Activated CD8-positive, alpha-beta memory T cell treated with anti-CD3 and anti-CD28 coated beads for 4 hours (primary cell): ENCODE measurements around the gene NRL.

Source experiments
- DNase-seq, 2 donors: peaks; one replicate each; pipeline ENCODE4 v3.0.0-alpha.2; 2020; ENCODE audit warnings: low read depth in 2 of 2

NRL gene

GRCh38 chr14:24114532-24115421, at the start of gene NRL, which contains the start of gene DCAF11:
Gene NRL (minus strand): TSS chr14:24114949. CDS start chr14:24082848, 32,101 bp downstream.
Gene DCAF11 (plus strand): TSS chr14:24114777. CDS start chr14:24115595, 818 bp downstream.
- DNase-seq = peak; percentile 96 to 98

GRCh38 chr14:24162093-24162492, 47.3 kb upstream of the NRL start:
- DNase-seq = no peak

GRCh38 chr14:24160850-24161804, 46.4 kb upstream of the NRL start, which contains the start of gene IRF9:
Gene IRF9 (plus strand): TSS chr14:24161265. CDS start chr14:24162145, 880 bp downstream.
- peak; percentile 94 to 96 for DNase-seq

GRCh38 chr14:24160499-24160849, 45.7 kb upstream of the NRL start:
- DNase-seq = no peak

GRCh38 chr14:24159777-24160498, 45.2 kb upstream of the NRL start:
- DNase-seq = no peak

- no peak for DNase-seq
These were observed 42.6 kb upstream of the NRL start for GRCh38 chr14:24157331-24157730.

- no peak for DNase-seq
These were observed 42.1 kb upstream of the NRL start for GRCh38 chr14:24156840-24157239.

GRCh38 chr14:24155100-24155499, 40.4 kb upstream of the NRL start:
- no peak for DNase-seq

GRCh38 chr14:24151404-24152080, 36.8 kb upstream of the NRL start:
- no peak for DNase-seq

GRCh38 chr14:24150993-24151392, 36.2 kb upstream of the NRL start:
- DNase-seq = no peak

- DNase-seq = no peak
These were observed 35.8 kb upstream of the NRL start for GRCh38 chr14:24150567-24150966.

GRCh38 chr14:24150061-24150460, 35.3 kb upstream of the NRL start:
- DNase-seq = no peak

GRCh38 chr14:24149302-24149969, 34.7 kb upstream of the NRL start:
- no peak for DNase-seq

GRCh38 chr14:24147761-24148428, 33.1 kb upstream of the NRL start:
- DNase-seq = no peak

- peak; percentile 93 to 96 for DNase-seq
These were observed 32.4 kb upstream of the NRL start, which contains the start of gene RNF31 for GRCh38 chr14:24146978-24147760. Gene RNF31 (plus strand): TSS chr14:24147498. CDS start chr14:24147699, 201 bp downstream.

- DNase-seq = peak; percentile 61 to 64
These were observed 31.8 kb upstream of the NRL start, which contains the start of gene PSME2 for GRCh38 chr14:24146453-24146977. Gene PSME2 (minus strand): TSS chr14:24146610. CDS start chr14:24146581, 29 bp downstream.

GRCh38 chr14:24145690-24146452, 31.1 kb upstream of the NRL start:
- no peak for DNase-seq

- DNase-seq = no peak
These were observed 30.5 kb upstream of the NRL start for GRCh38 chr14:24145219-24145618.
